Fibroblast of the conjunctiva (primary cell): ENCODE data around the gene SLC2A13.
A peak's percentile ranks its signal among the peaks of the same experiment; 100 is the strongest.
"Not testable (repeated sequence)": the region's sequence is repeated elsewhere in the genome, so short reads cannot be mapped to it uniquely, and the experiment has no call there.

ENCODE experiments used
- DNase-seq: peaks from one replicate; pipeline ENCODE4 v3.0.0-alpha.2; 2010; ENCODE audit warnings: low read depth

SLC2A13 gene

DNA sequence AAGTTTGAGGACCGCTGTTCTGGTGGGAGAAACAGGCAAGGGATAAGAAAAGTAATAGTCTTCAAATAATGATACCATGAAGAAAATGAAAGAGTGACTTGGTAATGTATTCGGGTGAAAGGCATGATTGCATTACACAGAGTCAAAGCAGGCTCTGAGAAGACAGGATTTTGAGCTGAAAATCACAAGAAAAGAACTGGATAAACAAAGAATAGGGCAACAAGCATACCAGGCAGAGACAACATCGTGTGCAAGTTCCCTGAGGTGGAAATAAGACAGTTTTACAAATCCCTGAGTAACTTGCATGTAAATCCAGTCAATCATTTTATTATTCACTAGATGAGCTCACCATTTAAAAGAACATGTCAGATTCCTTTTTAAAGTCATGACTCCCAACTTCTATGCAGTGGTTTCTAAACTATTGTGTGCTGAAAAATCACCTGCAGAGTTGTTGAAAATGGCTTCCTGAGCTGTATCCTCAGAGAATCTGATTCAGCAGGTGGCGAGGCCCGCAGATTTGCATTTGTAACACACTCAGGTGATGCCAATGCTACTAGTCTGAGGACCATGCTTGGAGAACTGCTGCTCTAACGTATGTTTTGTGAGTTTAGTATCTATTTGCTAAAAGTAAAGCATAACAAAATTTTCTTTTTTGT is 353.3 kb downstream of the SLC2A13 start:
- DNase-seq: no peak

DNA sequence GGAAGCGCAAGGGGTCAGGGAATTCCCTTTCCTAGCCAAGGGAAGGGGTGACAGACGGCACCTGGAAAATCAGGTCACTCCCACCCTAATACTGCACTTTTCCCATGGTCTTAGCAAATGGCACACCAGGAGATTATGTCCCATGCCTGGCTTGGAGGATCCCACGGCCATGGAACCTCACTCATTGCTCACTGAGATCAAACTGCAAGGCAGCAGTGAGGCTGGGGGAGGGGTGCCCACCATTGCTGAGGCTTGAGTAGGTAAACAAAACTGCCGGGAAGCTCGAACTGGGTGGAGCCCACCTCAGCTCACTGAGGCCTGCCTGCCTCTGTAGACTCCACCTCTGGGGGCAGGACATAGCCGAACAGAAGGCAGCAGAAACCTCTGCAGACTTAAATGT is 359.7 kb downstream of the SLC2A13 start:
- not testable (repeated sequence) for DNase-seq

DNA sequence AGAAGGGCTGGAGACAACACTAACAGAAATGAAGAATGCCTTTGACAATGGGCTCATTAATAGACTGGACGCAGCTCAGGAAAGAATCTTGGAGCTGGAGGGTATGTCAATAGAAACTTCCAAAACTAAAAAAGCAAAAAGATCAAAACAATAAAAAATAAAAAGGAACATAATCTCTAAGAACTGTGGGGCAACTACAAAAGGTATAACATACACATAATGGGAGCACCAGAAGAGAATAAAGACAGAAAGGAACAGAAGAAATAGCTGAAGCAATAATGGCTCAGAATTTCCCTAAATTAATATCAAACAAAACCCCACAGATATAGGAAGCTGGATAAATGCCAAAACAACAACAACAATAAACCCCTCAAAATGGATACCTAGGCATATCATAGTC is 362.2 kb downstream of the SLC2A13 start:
- no peak for DNase-seq

DNA sequence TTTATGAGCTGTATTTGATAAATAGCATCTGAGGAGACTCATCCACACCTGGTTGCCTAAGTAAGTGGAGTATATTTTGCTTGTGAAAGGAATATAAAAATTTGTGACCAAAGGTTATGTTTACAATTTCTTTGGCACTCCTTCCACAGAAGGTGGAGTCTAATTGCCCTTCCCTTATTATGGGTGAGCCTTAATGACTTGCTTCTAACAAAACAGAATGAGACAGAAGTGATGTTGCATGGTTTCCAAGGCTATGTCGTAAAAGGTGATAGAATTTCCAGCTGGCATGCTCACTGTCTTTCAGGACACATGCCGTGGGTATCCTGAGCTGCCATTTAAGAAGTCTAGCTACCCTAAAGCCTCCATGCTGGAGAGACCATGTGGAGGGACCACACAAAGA is 369.5 kb downstream of the SLC2A13 start:
- no peak for DNase-seq

DNA sequence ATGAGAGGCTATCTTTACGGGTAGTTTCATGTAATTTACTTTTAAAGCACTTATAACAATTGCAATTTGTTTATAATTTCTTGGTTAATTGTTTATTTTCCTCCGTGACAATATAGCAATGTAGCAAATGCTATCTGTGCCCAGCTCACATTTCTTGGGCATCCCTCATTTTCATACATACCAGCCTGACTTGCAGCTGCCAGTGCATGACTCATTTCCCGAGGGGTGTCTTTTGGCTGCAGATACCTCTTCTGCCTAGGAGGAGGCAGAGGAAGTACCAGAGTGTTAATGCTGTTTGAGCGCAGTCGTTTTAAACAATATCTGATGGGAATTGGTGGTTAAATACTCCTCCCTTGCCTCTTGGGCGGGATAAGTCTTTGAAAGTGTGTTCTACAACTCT is 382.1 kb downstream of the SLC2A13 start:
- peak; percentile 45 for DNase-seq

DNA sequence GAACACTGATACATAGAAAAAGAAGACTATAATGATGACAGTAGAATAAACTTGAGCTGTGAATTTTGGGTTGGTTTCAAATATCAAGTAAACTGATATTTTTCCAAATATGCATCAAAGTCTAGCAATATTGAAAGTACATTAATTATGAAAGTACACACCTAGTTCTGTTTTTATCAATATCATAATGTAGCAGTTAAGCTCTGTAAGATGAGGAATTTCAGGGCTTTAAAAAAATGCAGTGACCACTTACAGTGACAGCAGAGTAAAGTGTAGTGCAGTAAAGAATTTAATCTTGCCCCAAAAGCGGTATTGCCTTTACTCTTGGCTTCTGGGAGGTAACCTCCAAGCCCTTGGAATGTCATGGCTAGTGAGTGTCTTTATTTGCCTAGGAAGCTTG is 383.4 kb downstream of the SLC2A13 start:
- no peak for DNase-seq

DNA sequence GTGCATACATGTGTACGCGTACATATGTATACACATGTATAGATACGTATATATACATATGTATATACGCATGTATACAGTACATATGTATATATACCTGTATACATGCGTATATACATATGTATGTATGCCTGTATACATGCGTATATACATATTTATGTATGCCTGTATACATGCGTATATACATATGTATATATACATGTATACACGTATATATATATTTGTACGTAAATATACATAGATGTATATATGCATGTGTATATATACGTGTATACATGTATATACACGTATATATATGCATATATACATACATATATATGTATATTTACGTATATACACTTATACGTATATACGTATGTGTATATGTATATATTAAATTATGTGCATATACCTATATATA is 392.3 kb downstream of the SLC2A13 start:
- no peak for DNase-seq

DNA sequence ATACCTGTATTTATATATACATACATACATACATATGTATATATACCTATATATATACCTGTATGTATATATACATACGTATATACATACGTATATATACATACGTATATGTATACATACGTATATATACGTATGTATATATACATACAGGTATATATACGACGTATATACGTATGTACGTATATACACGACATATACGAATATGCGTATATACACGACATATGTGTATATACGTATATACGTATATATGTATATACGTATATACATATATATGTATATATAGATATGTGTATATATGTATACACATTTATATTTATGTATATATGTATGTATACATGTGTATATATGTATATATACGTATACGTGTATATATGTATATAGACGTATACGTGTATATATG is 393.5 kb downstream of the SLC2A13 start:
- DNase-seq: no peak
